Mesothelial cell of epicardium (in vitro differentiated cells): ENCODE measurements around the gene TRIAP1. TPM values are rescaled to one million over a fixed set of nuclear protein-coding genes. Genes with fewer than 3 reads are reported as not detected.

Experiments
- DNase-seq, 2 experiments: peaks; one replicate each; pipeline ENCODE4 v3.0.0; 2021; ENCODE audit warnings: low spot score in 2 of 2; ENCODE audit not compliant: unreplicated experiment in 2 of 2
- H3K27ac Mint-ChIP-seq: 2 replicates; pipeline ENCODE4 v1.8.0; 2021; ENCODE audit warnings: mixed read lengths
- H3K27me3 Mint-ChIP-seq: 2 replicates; pipeline ENCODE4 v1.8.0; 2021; ENCODE audit warnings: low read depth, mixed read lengths
- H3K36me3 Mint-ChIP-seq: 2 replicates; pipeline ENCODE4 v1.8.0; 2021; ENCODE audit warnings: mixed read lengths
- H3K4me1 Mint-ChIP-seq: 2 replicates; pipeline ENCODE4 v1.8.0; 2021; ENCODE audit warnings: mixed read lengths
- H3K4me3 Mint-ChIP-seq: 2 replicates; pipeline ENCODE4 v1.8.0; 2021; ENCODE audit warnings: mild to moderate bottlenecking, moderate library complexity, mixed read lengths
- H3K9me3 Mint-ChIP-seq: 2 replicates; pipeline ENCODE4 v1.8.0; 2021; ENCODE audit warnings: mixed read lengths
- CTCF ChIP-seq: fragments of 200-600 bp; sonication (generic); IDR thresholded peaks from one replicate; pipeline ENCODE4 v1.5.0; 2021; ENCODE audit warnings: antibody characterized with exemption; ENCODE audit not compliant: unreplicated experiment
- total RNA-seq: library from RNA; stranded (reverse); gene quantifications from 3 replicates; pipeline ENCODE4 v1.2.1, GENCODE V29; 2021

The TRIAP1 gene
- total RNA-seq, 1 donor from 2014 or later: 25.3 TPM

- H3K9me3 Mint-ChIP-seq: no peaks in the 10 kb centered on the region
- no peak for DNase-seq
- H3K27ac Mint-ChIP-seq: no peak overlapping the region
- no peaks in the 10 kb centered on the region for H3K36me3 Mint-ChIP-seq
- no peak overlapping the region for H3K4me3 Mint-ChIP-seq
- peaks cover 7% of the 10 kb centered on the region for H3K4me1 Mint-ChIP-seq
- H3K27me3 Mint-ChIP-seq: no peaks in the 10 kb centered on the region
- no peak for TF ChIP-seq CTCF
Observed at GRCh38 chr12:120408771-120409170, 37.4 kb downstream of the TRIAP1 start.

DNA sequence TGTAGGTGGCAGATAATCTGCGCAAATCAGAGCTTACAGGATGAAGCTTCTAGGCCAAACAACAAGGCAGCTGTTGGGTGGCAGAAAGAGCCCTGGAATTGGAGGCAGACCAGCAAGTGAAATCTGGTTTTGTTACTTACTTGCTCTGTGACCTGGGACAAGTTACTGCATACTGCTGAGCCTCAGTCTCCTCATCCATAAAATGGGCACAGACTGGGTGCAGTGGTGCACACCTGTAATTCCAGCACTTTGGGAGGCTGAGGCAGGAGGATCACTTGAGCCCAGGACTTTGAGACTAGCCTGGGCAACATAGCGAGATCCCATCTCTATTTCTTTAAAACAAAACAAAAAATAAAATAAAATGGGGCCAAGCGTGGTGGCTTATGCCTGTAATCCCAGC is 39.6 kb downstream of the TRIAP1 start:
- Mint-ChIP-seq H3K27ac (no peak overlapping the region), H3K4me1 (peaks cover 7% of the 10 kb centered on the region), H3K4me3 (no peak overlapping the region), H3K36me3 (no peaks in the 10 kb centered on the region), H3K9me3 (no peaks in the 10 kb centered on the region), H3K27me3 (no peaks in the 10 kb centered on the region)
- no peak for TF ChIP-seq CTCF
- DNase-seq: no peak

DNA sequence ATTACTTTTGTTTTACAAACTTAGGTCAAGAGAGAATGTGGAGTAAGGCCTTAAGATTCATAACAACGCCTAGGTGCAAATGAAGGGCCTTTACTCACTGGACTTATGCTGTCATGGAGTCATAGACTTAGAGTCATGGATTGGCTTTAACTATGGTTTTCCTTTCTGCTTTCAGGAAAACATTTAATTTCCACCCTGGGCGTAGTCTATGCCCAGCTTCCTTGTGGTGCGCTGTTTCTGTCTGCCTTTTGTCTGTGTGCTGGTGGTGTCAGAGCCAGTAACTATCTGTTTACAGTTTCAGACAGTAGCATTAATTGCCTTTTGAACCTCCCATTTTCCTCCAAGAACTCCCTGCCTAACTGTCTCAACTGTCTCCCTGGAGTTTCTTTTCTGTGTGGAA is 40.1 kb downstream of the TRIAP1 start:
- Mint-ChIP-seq H3K27me3 (no peaks in the 10 kb centered on the region), H3K4me1 (peaks cover 7% of the 10 kb centered on the region), H3K36me3 (no peaks in the 10 kb centered on the region), H3K4me3 (no peak overlapping the region), H3K27ac (peak overlapping the region; percentile 8), H3K9me3 (no peaks in the 10 kb centered on the region)
- TF ChIP-seq CTCF: no peak
- DNase-seq: no peak

GRCh38 chr12:120404271-120404670 is 41.9 kb downstream of the TRIAP1 start:
- H3K36me3 Mint-ChIP-seq: no peaks in the 10 kb centered on the region
- no peak overlapping the region for H3K4me3 Mint-ChIP-seq
- TF ChIP-seq CTCF: no peak
- no peaks in the 10 kb centered on the region for H3K9me3 Mint-ChIP-seq
- peaks cover 7% of the 10 kb centered on the region for H3K4me1 Mint-ChIP-seq
- no peaks in the 10 kb centered on the region for H3K27me3 Mint-ChIP-seq
- no peak overlapping the region for H3K27ac Mint-ChIP-seq
- DNase-seq: no peak

DNA sequence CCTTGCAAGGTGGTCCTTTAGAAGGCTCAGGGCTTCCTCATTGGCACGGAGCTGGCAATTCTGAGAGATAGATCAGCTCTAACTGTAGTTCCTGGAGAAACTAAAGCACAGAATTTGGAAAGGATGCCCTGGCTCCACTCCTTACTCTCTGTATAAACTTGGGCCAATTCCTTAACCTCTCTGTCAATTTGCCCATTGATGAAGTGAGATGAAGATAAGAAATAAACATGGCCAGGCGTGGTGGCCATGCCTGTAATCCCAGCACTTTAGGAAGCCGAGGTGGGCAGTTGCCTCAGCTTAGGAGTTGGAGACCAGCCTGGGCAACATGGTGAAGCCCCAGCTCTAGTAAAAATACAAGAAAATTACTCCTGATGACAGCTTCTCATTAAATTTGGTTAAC is 42.3 kb downstream of the TRIAP1 start:
- no peak overlapping the region for H3K27ac Mint-ChIP-seq
- H3K27me3 Mint-ChIP-seq: no peaks in the 10 kb centered on the region
- H3K36me3 Mint-ChIP-seq: no peaks in the 10 kb centered on the region
- H3K4me1 Mint-ChIP-seq: peaks cover 7% of the 10 kb centered on the region
- TF ChIP-seq CTCF: no peak
- no peak for DNase-seq
- H3K4me3 Mint-ChIP-seq: no peak overlapping the region
- H3K9me3 Mint-ChIP-seq: no peaks in the 10 kb centered on the region

- H3K27ac Mint-ChIP-seq: peak overlapping the region; percentile 76
Observed at GRCh38 chr12:120402217-120402616, 44.0 kb downstream of the TRIAP1 start.

More at GRCh38 chr12:120402217-120402616, 44.0 kb downstream of the TRIAP1 start:
- no peaks in the 10 kb centered on the region for H3K36me3 Mint-ChIP-seq
- no peaks in the 10 kb centered on the region for H3K9me3 Mint-ChIP-seq
- TF ChIP-seq CTCF: no peak
- no peaks in the 10 kb centered on the region for H3K27me3 Mint-ChIP-seq
- peaks cover 7% of the 10 kb centered on the region for H3K4me1 Mint-ChIP-seq
- H3K4me3 Mint-ChIP-seq: no peak overlapping the region
- no peak for DNase-seq
